ENCODE results near the gene WDFY3. TPM values are rescaled to one million over a fixed set of nuclear protein-coding genes. Genes with fewer than 3 reads are reported as not detected.

The WDFY3 gene
- total RNA-seq, 4 donors from 2014 or later, result 79.2 to 244 (median 119) TPM

- TF ChIP-seq EP300 (IDR thresholded peaks at IDR 0.05) (no peak), POLR2AphosphoS5 (IDR thresholded peaks at IDR 0.05) (no peak), POLR2A (IDR thresholded peaks at IDR 0.05) (no peak), CTCF (IDR thresholded peaks at IDR 0.05) (no peak)
- H3K9me3 ChIP-seq, result no peaks in the 10 kb centered on the region
- WGBS, result 85% methylated on average over 3 of the region's 3 CpGs
These were observed 255.9 kb downstream of the WDFY3 start for GRCh38 chr4:84710548-84710947.

GRCh38 chr4:84708406-84709135 lies 257.9 kb downstream of the WDFY3 start:
- Histone ChIP-seq H3K27ac (no peak overlapping the region), H3K9me3 (no peaks in the 10 kb centered on the region), H3K4me3 (no peak overlapping the region), H3K27me3 (no peaks in the 10 kb centered on the region), H3K36me3 (peaks cover 93% of the 10 kb centered on the region), H3K4me1 (no peaks in the 10 kb centered on the region)
- DNase-seq (ENCODE audit: low spot score in 2 of 2), result no peak
- TF ChIP-seq POLR2AphosphoS5 (IDR thresholded peaks at IDR 0.05), result no peak
- no peak for TF ChIP-seq CTCF (IDR thresholded peaks at IDR 0.05)
- TF ChIP-seq EP300 (IDR thresholded peaks at IDR 0.05), result no peak
- no peak for TF ChIP-seq POLR2A (IDR thresholded peaks at IDR 0.05)
- WGBS, result 94% methylated on average over 6 of the region's 6 CpGs

More at GRCh38 chr4:84710548-84710947, 255.9 kb downstream of the WDFY3 start:
- DNase-seq (ENCODE audit: low spot score in 2 of 2), result no peak
- Histone ChIP-seq H3K4me1 (no peaks in the 10 kb centered on the region), H3K27me3 (no peaks in the 10 kb centered on the region), H3K36me3 (peaks cover 92% of the 10 kb centered on the region), H3K4me3 (no peak overlapping the region), H3K27ac (no peak overlapping the region)

GRCh38 chr4:84706286-84706685 lies 260.2 kb downstream of the WDFY3 start:
- TF ChIP-seq EP300 (IDR thresholded peaks at IDR 0.05), result no peak
- TF ChIP-seq POLR2A (IDR thresholded peaks at IDR 0.05), result no peak
- TF ChIP-seq POLR2AphosphoS5 (IDR thresholded peaks at IDR 0.05), result no peak
- no peak for TF ChIP-seq CTCF (IDR thresholded peaks at IDR 0.05)
- Histone ChIP-seq H3K4me1 (no peaks in the 10 kb centered on the region), H3K4me3 (no peak overlapping the region), H3K36me3 (peaks cover 93% of the 10 kb centered on the region), H3K27ac (no peak overlapping the region), H3K9me3 (no peaks in the 10 kb centered on the region), H3K27me3 (no peaks in the 10 kb centered on the region)
- DNase-seq (ENCODE audit: low spot score in 2 of 2), result no peak
- WGBS, result 90% methylated on average over 2 of the region's 2 CpGs

GRCh38 chr4:84699001-84699671 lies 267.4 kb downstream of the WDFY3 start:
- Histone ChIP-seq H3K36me3 (peaks cover 90% of the 10 kb centered on the region), H3K4me3 (no peak overlapping the region), H3K27ac (no peak overlapping the region), H3K4me1 (no peaks in the 10 kb centered on the region), H3K27me3 (no peaks in the 10 kb centered on the region), H3K9me3 (no peaks in the 10 kb centered on the region)
- no peak for DNase-seq (ENCODE audit: low spot score in 2 of 2)
- no peak for TF ChIP-seq POLR2A (IDR thresholded peaks at IDR 0.05)
- TF ChIP-seq EP300 (IDR thresholded peaks at IDR 0.05), result no peak
- no peak for TF ChIP-seq POLR2AphosphoS5 (IDR thresholded peaks at IDR 0.05)
- no peak for TF ChIP-seq CTCF (IDR thresholded peaks at IDR 0.05)
- WGBS, result 80% methylated on average over 6 of the region's 6 CpGs

GRCh38 chr4:84697615-84698201 lies 268.8 kb downstream of the WDFY3 start:
- Histone ChIP-seq H3K4me1 (no peaks in the 10 kb centered on the region), H3K27ac (no peak overlapping the region), H3K36me3 (peaks cover 89% of the 10 kb centered on the region), H3K27me3 (no peaks in the 10 kb centered on the region), H3K9me3 (no peaks in the 10 kb centered on the region), H3K4me3 (no peak overlapping the region)
- TF ChIP-seq CTCF (IDR thresholded peaks at IDR 0.05) (no peak), POLR2AphosphoS5 (IDR thresholded peaks at IDR 0.05) (no peak), EP300 (IDR thresholded peaks at IDR 0.05) (no peak), POLR2A (IDR thresholded peaks at IDR 0.05) (no peak)
- no peak for DNase-seq (ENCODE audit: low spot score in 2 of 2)
- 89% methylated on average over 4 of the region's 4 CpGs for WGBS

Data from suprapubic skin (tissue), 4 donors.